ENCODE results near the gene SUCO.
"Not testable (repeated sequence)": the region's sequence is repeated elsewhere in the genome, so short reads cannot be mapped to it uniquely, and the experiment has no call there.

The SUCO gene

DNA sequence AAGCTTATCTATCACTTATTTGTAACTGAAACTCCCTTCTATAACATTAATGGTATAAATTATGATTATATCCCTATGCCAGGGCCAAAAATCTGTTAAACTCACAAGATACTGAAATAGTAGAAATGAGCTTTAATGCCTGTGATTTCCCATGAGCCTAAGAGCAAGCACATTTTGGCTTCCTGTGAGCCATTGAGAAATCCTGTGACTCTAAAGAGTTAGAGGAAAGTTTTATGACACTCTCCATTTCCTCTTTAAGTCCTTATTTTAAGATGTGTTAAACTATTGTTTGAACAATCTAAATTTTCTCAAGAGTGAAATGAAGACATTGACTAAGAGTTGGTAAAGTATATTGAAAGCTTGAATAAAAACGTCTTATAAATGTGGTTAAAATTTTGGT lies 45.6 kb downstream of the SUCO start:
- DNase-seq, result no peak

DNA sequence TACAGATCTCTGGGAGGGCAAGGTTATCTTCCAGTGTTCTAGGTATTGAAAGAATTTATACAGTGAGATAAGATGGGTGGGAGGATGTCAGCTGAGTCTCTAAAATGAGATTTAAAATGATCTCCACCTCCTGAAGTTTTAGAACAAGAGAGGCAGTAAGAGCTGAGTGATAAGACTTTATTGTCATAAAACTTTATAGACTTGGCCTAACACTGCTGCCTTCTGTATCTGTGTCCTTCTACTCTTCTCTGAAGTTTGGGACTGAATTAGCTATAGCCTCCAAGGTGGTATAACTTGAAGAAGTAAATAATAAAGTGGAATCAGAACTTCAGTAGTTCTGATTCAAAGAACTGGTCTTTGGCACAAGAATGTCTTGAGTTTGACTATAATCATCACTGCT lies 48.3 kb downstream of the SUCO start:
- DNase-seq, result no peak

DNA sequence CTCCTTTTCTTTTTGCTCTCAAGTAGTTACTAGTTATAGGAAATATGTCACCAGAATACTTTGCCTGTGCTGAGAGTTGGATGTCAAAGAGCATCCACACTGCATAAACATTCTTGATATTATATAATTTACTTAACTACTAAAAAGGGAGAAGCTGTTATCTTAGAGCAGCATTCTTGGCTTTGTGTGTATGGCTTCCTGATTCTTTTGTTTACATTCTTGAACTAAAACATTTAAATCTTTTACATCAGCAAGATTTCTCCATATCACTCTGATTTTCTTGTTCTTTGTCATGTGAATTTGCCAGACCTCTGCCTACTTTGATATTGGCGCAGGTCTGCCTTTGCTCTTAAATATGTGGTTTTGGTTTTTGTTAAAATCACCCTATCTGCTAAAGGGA lies 48.8 kb downstream of the SUCO start:
- DNase-seq, result no peak

DNA sequence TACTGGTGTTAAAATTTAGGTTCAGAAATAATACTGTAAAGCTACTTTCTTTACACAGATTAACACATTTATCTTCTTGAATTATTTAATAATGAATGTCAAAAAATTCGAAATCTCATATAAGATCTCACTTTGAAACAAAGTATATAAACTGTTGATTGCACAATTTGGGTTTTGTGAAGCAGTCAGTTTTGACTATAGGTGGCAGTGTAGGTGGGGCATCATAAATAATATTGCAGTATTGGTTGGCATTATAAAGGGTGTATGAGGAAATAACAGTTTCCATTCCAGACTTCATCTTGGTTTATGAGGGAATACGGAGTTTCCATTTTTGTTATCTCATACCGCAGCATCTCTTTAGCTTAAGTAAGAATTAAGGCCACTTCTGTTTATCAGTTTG lies 49.9 kb downstream of the SUCO start:
- no peak for DNase-seq

DNA sequence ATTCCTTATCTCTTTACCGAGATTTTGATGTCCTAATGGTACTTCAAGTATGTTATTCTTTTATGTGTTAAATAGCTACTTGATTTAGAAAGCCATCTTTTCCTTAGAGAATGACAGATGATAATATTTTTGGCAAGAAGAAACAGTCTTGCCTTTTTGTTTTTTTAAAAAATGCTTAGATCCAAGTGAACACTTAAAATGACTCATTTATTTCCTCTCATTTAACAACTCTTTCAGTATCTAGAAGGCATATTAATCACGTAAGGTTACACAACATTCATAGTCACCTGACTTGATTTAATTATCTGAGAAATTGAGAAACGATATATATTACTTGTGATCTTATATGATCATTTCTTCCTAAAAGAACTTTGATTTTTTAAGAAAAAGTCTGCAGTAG lies 52.4 kb downstream of the SUCO start:
- no peak for DNase-seq

DNA sequence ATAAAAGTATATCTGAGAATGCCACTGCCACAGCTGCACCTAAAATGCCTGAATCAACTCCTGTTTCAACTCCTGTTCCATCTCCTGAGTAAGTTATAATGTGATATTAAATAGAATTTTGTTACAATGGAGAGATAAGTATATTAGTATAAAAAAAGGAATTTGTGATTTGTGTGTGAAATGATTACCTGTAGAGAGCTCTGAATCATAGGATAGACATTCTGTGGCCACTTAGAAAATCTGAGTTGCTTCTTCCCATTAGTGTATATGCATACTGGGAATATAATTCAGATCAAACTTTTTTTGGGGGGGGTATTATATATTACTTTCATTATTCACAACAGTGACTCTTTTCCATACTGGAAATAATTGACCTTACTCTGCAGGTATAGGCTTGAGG lies 52.9 kb downstream of the SUCO start:
- no peak for DNase-seq

DNA sequence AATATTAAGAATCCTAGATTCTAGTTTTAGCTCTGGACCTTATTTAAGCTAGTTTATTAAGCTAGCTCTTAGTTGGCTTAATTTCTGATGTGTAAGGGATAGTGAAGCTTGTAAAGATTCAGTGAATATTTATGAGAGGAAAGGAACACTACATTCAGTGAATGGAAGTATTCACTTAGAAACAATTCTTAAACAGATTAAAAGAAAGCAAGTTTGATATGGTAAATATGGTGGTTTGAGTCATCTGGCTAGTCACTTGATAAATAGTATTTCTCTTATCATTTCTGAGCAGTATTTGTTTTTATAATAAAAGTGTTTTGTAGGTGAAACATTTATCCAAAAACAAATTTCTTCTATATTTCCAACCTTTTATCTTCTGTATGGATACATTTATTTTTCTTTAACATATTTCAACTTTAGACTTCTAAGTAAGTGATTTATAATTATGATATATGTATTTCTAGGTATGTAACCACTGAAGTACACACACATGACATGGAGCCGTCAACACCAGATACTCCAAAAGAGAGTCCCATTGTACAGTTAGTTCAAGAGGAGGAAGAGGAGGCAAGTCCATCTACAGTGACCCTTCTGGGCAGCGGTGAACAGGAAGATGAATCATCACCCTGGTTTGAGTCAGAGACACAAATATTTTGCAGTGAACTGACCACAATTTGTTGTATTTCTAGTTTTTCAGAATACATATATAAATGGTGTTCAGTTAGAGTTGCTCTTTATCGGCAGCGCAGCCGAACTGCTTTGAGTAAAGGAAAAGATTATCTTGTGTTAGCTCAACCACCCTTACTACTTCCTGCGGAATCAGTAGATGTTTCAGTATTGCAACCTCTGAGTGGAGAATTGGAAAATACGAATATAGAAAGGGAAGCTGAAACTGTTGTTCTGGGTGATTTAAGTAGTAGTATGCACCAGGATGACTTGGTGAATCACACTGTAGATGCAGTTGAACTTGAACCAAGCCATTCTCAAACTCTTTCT lies 55.6 kb downstream of the SUCO start:
- DNase-seq, result no peak

DNA sequence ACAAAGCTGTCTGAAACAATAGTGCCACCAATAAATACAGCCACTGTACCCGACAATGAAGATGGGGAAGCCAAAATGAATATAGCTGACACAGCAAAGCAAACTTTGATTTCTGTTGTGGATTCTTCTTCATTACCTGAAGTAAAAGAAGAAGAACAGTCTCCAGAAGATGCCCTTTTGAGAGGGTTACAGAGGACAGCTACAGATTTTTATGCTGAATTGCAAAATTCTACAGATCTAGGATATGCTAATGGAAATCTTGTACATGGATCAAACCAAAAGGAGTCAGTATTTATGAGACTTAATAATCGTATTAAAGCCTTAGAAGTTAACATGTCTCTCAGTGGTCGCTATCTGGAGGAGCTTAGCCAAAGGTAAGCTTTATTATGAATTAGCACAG lies 56.6 kb downstream of the SUCO start:
- DNase-seq, result no peak

DNA sequence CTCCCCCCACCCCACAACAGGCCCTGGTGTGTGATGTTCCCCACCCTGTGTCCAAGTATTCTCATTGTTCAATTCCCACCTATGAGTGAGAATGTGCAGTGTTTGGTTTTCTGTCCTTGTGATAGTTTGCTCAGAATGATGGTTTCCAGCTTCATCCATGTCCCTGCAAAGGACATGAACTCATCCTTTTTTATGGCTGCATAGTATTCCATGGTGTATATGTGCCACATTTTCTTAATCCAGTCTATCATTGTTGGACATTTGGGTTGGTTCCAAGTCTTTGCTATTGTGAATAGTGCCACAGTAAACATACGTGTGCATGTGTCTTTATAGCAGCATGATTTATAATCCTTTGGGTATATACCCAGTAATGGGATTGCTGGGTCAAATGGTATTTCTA lies 58.5 kb downstream of the SUCO start:
- DNase-seq, result not testable (repeated sequence)

DNA sequence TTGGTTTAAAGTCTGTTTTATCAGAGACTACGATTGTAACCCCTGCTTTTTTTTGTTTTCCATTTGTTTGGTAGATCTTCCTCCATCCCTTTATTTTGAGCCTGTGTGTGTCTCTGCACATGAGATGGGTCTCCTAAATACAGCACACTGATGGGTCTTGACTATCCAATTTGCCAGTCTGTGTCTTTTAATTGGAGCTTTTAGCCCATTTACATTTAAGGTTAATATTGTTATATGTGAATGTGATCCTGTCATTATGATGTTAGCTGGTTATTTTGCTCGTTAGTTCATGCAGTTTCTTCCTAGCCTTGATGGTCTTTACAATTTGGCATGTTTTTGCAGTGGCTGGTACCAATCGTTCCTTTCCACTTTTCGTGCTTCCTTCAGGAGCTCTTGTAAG lies 62.1 kb downstream of the SUCO start:
- DNase-seq, result not testable (repeated sequence)

DNA sequence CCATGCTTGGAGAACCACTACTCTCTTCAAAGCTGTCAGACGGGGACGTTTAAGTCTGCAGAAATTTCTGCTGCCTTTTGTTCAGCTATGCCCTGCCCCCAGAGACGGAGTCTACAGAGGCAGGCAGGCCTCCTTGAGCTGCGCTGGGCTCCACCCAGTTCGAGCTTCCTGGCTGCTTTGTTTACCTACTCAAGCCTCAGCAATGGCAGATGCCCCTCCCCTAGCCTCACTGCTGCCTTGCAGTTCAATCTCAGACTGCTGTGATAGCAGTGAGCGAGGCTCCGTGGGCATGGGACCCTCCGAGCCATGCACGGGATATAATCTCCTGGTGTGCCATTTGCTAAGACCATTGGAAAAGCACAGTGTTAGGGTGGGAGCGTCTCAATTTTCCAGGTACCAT lies 63.8 kb downstream of the SUCO start:
- not testable (repeated sequence) for DNase-seq

DNA sequence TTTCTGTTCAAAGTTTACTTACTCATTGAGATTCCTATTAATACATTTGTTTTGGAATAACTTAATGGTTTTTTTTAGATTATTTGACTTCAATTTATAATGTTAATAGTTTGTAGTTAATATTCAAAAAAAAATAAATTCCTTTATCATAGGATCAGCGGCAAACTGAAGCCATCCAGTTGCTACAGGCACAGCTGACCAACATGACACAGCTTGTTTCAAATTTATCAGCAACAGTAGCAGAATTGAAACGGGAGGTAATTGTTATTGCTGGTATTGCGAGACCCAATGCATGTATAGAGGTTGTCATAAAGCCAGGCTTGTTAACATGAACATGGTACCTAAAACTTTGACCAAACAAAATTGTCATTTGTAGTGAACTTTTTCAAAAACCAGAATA lies 67.0 kb downstream of the SUCO start:
- DNase-seq, result no peak

DNA sequence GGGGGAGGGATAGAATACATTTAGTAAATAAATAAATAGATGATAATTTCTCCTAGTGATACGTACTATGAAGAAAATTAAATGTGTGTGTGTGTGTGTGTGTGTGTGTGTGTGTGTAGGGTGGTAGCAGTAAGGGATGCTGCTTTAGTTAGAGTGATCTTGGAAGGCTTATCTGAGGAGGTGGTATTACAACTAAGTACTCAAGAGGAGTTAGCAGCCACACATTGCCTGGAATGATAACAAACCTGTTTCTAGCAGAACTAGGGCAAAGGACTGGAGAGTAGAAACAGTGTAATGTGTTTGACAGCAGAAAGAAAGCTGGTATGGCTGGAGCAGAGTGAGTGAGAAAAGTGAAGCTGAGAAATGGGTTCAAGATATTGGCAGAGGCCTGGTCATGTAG lies 67.7 kb downstream of the SUCO start:
- no peak for DNase-seq

DNA sequence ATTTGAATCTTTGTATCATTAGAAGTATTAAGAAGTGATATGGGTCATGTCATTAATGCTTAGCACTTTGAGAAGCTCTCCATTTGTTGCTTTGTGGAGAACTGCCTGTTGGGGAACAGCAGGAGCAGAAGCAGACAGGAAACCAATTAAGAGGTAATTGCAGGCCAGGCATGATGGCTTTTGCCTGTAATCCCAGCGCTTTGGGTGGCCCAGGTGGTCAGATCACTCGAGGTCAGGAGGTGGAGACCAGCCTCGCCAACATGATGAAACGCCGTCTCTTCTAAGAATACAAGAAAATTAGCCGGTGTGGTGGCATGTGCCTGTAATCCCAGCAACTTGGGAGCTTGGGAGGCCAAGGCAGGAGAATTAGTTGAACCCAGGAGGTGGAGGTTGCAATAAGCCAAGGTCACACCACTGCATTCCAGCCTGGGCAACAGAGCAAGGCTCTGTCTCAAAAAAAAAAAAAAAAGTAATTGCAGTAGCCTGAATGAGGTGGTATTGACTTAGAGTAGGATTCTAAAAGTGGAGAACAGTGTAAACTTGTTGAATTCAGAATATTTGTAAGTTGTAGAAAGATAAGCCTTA lies 68.2 kb downstream of the SUCO start:
- no peak for DNase-seq

DNA sequence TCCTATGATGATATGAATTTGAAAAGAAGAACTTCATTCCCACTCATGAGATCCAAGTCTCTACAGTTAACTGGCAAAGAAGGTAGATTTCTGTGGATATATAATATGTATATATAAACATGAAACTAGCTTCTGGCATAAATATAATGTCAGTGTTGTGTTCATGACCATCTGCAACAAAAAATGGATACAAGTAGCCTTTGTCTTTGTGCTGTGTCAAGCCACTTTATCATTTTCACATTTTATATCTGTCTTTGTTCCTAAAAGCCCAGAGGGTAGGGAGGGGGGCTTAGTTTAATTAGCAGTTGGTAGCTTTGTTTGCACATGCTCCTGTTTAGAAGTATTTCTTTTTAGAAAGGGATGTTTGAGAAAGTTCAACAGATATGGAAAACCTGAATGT lies 69.8 kb downstream of the SUCO start:
- DNase-seq, result no peak

DNA sequence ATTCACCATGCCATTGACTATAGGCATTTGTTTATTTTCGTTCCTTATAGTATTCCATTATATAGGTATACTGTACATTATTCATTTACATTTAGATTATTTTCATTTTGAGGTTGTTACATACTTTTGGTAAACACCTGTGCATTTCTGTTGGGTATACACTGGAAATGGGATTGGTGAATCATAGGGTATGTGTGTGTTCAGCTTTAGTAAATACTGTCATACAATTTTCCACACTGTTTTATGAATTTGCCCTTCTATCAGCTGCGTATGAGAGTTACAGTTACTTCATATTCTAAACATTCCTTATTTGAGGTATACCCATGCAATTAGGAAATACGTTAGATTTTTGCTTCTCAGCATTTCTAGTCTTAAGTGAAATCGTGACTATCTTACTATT lies 70.9 kb downstream of the SUCO start:
- no peak for DNase-seq

DNA sequence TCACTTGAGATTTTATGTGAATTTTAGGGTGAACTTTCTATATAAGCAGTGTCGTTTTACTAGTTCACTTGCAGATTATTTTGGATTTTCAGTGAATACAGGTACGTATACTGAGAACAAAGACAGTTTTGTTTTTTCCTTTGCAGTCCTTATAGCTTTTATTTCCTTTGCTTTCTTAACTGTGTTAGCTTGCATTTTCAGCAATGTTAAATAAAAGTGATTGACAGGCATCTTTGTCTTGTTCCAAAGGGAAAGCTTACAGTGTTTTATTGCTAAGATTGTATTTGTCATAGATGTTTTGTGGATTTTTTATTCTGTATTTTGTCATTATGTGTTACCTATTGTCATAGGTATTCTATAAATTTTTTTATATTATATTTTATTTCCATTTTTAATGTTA lies 72.7 kb downstream of the SUCO start:
- DNase-seq, result no peak

DNA sequence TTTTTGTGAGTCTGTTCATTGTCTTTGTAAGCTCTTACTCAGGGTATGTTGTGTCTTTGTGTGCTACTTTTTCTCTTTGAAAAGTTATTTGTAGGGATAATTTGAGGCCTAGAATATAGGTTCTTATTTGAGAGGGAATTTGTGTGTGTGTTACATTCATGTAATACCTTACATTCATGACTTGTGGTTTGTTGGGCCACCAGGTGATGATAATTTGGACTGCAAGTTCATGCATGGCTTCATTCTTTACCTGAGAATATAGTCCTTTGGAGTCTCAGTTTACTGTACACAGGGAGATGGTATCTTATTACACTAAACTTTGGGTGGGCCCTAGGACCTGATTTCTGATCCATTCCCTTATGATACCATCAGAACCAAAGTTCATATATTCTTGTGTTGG lies 74.2 kb downstream of the SUCO start:
- DNase-seq, result no peak

DNA sequence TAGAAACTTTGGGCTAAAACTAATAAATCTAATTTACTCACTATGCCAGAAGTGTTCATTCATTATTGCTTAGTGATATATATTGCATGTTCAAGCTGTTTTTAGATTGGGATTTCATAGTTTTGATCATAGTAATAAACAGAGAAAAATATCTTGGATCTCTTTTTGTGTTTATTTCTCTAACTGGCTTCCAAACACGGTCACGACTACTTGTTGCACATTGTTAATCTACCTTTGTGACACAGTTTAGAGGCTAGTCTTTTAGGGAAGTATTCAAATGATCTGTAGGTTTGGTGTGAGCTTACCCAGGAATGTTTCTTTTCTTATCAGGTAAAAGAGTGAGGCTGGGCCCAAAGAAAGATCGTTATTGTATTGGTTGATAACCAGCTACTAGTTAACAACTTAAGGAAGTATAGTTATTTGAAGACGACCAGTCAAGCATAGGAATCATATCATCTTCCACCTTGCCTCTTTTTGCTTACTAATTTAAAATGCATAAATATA lies 75.2 kb downstream of the SUCO start:
- no peak for DNase-seq

DNA sequence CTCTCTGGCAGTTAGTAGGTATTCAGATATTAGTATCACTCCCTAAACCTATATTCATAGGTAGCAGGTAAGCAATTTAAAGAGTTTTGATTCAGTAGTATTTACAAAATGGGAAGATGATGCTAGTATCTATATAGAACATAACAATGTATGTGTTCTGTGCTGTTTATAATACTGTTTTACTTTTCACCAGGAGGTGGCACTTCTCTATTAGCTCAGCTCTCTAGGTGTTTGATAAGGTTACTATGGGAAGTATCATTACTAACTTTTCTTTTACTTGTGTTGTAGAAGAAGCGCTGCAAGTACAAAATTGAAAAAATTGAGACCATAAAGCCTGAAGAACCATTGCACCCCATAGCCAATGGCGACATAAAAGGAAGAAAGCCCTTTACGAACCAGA lies 76.6 kb downstream of the SUCO start:
- no peak for DNase-seq

DNA sequence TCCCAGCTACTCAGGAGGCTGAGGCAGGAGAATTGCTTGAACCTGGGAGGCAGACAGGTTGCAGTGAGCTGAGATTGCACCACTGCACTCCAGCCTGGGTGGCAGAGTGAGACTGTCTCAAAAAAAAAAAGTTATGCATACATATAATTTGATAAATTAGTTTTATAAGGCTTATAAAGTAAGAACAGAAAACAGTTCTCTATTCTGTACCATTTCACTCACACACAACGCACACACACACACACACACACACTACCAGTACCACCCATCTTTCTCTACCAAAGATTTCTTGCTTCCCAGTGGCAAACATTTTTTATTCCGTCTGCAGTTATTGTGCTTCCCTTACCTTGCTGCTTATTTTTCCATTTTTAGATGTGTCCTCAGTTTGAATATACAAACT lies 79.5 kb downstream of the SUCO start:
- DNase-seq, result no peak

DNA sequence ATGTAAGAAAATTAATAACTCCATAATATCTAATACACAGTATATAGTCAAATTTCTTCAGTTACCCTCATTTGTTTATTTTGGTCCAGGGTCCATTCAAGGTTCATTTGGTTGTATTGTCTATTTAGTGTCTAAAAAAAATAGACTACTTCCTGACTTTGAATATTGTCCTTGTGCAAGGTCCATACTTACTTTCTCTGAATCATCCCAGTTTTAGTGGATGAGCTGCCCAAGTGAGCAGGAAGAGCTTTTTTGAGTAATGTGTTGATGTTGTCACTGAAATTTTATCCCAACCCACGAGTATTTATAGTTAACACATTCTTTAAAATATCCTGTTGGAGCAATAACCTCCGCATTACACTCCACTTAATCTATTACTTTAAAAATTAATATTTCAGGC lies 80.3 kb downstream of the SUCO start:
- no peak for DNase-seq

DNA sequence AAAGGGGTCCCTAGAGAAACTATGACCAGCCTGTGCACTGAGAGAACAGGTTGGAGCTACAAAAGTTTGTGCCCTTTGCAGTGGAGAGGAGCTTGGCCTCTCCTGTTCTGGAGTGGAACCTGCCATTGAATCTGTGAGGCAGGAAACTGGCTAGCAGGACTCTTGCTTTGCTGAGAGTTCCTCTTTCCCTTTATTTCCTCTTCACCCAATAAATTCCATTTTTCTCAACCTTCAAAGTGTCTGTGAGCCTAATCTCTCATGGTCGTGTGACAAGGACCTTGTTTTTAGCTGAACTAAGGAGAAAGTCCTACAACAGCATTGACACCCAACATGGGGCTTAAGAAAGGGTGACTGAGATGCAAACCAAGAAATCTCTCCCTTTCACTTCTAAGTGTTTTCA lies 83.2 kb downstream of the SUCO start:
- no peak for DNase-seq

DNA sequence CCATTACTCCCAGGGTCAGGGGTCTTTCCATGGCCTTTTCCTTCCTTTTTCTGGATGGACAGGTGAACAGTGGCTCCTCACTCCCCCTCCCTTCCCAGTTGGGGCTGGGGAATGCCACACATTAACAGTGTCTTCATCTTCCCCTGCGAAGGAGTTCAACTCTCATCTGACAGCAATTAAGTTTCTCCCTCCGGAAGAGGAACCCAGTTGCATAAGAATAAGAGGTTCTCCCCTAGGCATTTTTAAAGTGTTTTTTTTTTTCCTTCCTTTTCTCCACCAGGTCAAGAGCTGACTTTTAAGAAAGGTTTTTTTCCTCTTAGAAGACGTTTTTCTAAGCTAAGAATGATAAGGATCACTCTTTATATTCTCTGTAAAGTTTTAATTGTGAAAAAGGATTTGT lies 83.7 kb downstream of the SUCO start:
- no peak for DNase-seq

DNA sequence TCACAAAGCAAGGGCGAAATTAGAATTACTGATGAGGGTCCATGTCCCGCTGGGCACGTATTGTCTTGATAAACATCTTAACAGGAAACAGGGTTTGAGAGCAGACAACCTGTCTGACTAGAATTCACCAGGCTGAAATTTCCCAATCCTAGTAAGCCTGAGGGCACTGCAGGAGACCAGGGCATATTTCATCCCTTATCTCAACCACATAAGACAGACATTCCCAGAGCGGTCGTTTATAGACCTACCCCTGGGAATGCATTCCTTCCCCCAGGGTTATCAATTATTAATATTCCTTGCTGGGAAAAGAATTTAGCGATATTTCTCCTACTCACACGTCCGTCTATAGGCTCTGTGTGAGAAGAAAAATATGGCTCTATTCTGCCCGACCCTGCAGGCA lies 87.7 kb downstream of the SUCO start:
- DNase-seq, result not testable (repeated sequence)
